ENCODE measurements around the gene LEMD2.

The LEMD2 gene

GRCh38 chr6:33740204-33740608 lies 48.7 kb downstream of the LEMD2 start:
- no peak for TF ChIP-seq CTCF (IDR thresholded peaks at IDR 0.05; ENCODE audit: low read depth, low read length)
- no peak for DNase-seq (ENCODE audit: extremely low read depth, low read depth)

GRCh38 chr6:33739571-33739970 lies 49.4 kb downstream of the LEMD2 start:
- no peak for TF ChIP-seq CTCF (IDR thresholded peaks at IDR 0.05; ENCODE audit: low read depth, low read length)
- no peak for DNase-seq (ENCODE audit: extremely low read depth, low read depth)

DNA sequence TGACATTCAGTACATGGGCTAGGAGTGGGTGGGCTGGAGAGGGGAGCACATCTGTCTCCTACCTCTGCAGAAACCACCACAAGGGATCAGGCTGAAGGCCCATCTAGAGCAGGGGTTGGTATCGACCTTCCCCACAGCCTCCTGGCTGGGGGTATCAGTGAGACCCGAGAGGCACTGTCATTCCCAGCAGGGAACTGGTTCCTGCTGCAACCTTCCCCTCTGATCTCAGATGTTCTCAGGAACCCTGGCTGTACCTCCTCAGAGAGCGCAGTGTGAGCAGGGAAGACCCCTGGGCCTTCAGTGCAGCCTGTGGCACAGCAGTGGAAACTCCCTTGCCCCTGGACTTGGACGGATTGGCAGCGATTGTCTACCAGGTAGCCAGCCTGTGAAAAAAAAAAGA lies 50.1 kb downstream of the LEMD2 start:
- TF ChIP-seq CTCF (IDR thresholded peaks at IDR 0.05; ENCODE audit: low read depth, low read length) = no peak
- no peak for DNase-seq (ENCODE audit: extremely low read depth, low read depth)

DNA sequence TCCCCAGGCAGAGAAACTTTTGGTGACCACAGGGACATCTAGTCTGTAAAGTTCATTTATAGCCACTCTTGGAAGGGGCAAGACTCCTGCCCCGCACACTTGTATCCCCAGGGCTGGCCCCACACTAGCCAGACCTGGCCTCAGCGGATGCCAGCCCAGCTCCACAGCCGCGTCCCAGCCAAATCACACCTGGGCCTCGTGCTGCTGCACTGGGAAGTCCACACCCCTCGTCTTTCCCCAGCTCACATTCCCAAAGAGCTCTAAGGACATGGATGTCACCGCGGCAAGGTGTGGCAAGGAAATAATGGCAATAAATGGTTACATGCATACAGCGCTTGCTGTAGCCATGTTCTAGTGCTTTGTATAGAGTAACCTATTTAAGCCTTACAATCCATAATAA lies 50.8 kb downstream of the LEMD2 start:
- no peak for TF ChIP-seq CTCF (IDR thresholded peaks at IDR 0.05; ENCODE audit: low read depth, low read length)
- no peak for DNase-seq (ENCODE audit: extremely low read depth, low read depth)

DNA sequence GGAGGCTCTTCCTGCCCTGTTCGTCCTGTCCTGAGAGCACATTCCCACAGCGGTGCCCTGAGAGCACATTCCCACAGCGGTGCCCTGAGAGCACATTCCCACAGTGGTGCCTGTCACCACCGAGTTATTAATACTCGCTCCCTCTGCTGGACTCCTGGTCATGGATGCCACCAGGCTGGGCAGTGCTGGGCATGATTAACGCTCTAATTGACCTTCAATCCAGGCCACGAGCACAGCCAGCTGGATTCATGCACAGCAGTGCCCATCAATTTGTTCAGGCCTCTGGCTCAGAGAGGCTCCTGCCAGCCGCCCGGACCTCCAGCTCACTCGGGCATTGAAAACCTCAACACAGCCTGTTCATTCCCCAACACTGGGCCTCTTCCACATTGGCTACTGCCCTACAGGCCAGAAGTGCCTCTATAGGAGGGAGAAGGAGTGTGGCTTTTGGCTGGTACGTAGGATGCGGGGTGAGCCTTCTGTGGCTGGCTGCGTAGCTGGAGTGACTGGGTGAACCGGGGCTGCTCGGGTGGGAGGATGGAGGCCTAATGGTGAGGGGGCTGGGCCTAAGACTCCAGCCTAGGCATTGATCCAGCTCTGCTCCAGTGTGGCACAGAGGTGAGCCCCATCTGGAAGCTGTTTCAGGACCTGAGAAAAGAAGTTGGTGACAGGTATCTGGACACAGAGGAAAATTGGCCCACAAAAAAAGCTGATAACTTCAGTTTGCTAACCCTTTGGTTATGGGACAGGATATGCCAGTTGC lies 51.5 kb downstream of the LEMD2 start:
- no peak for TF ChIP-seq CTCF (IDR thresholded peaks at IDR 0.05; ENCODE audit: low read depth, low read length)
- DNase-seq (ENCODE audit: extremely low read depth, low read depth) = no peak

DNA sequence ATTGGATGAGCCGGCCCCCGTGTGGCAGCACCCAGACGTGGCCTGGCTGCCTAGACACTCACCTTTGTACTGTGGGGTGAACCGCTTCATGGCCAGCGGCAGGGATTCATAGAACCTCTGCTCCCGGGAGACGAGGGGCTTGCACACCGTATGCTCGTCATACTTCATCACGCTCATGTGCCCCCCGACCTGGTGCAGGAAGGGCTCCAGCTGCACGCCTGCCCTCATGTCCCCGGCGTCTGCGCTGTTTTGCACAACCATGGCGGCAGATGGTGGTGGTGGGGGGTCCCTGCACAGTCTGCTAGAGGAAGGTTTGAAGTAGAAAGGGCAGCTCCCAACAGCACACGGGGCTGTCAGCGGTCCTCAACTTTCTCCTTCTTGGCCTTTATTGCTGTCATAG lies 53.7 kb downstream of the LEMD2 start:
- DNase-seq (ENCODE audit: extremely low read depth, low read depth) = no peak
- TF ChIP-seq CTCF (IDR thresholded peaks at IDR 0.05; ENCODE audit: low read depth, low read length) = no peak

DNA sequence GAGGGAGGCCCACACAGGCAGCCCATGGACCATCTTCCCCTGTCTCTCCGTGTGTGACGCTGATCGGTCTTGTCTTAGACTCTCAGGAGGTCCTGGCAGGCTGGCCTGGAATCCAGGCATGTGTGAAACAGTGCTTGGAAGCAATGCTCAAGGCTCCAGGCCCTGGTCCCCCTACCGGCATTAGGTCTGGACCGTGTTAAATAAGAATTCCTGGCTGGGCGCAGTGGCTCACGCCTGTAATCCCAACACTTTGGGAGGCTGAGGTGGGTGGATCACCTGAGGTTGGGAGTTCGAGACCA lies 55.3 kb downstream of the LEMD2 start:
- no peak for DNase-seq (ENCODE audit: extremely low read depth, low read depth)
- no peak for TF ChIP-seq CTCF (IDR thresholded peaks at IDR 0.05; ENCODE audit: low read depth, low read length)

All from AG09319 (cell line).